Measurements from ENCODE around the gene KIR3DL3.

GRCh38 chr19:54704928-54705327 is 19.3 kb upstream of the KIR3DL3 start:
- no peak for TF ChIP-seq CTCF (IDR thresholded peaks at IDR 0.05)
- no peak for TF ChIP-seq POLR2AphosphoS5 (IDR thresholded peaks at IDR 0.05)
- TF ChIP-seq POLR2A (IDR thresholded peaks at IDR 0.05), result no peak
- TF ChIP-seq EP300 (IDR thresholded peaks at IDR 0.05), result no peak

Data from sigmoid colon (tissue), 4 donors.